DND-41 (cell line): ENCODE measurements around the gene RHOA.
A peak's percentile ranks its signal among the peaks of the same experiment; 100 is the strongest.

ENCODE experiments used
- CTCF ChIP-seq: IDR thresholded peaks from 2 replicates; pipeline ENCODE4 v1.5.1; 2012; ENCODE audit warnings: borderline replicate concordance, low read length, moderate library complexity, mild to moderate bottlenecking; ENCODE audit not compliant: poor library complexity, severe bottlenecking; ENCODE audit errors: extremely low read depth
- EZH2 ChIP-seq: IDR thresholded peaks from 3 replicates; pipeline ENCODE4 v1.6.1; 2012; ENCODE audit warnings: borderline replicate concordance, low read depth, mild to moderate bottlenecking, moderate library complexity, low read length, inconsistent platforms; ENCODE audit not compliant: severe bottlenecking

- TF ChIP-seq CTCF, result peak; percentile 32
- TF ChIP-seq EZH2, result no peak
These were observed 84.3 kb downstream of the RHOA start for GRCh38 chr3:49327485-49327884.
